Caco-2 (cell line): ENCODE results near the gene ZFAND5. TPM values are rescaled to one million over a fixed set of nuclear protein-coding genes. Genes with fewer than 3 reads are reported as not detected.

Source experiments
- BruUV-seq: library from RNA; stranded (reverse); fragments of 400-500 nt; replicated peaks from 2 replicates; lab custom pipeline; 2021; lab: Mats Ljungman, UMichigan
- CTCF ChIA-PET: fragments of 300-600 bp; sonication (Branson Sonifier 250); formaldehyde crosslinking; loops from one replicate; lab custom pipeline; 2022; ENCODE audit warnings: antibody characterized with exemption; lab: Charles Lee
- POLR2A ChIA-PET: fragments of 300-600 bp; sonication (Branson Sonifier 250); formaldehyde crosslinking; loops from one replicate; lab custom pipeline; 2022; ENCODE audit warnings: antibody characterized with exemption; lab: Charles Lee
- DNase-seq, 2 experiments: peaks; one replicate each; pipeline versions ENCODE4 v3.0.0 to v3.0.0-alpha.2; 2020 to 2022
- H3K27me3 ChIP-seq: replicated peaks from 2 replicates; pipeline ENCODE4 v1.6.0; 2011; ENCODE audit warnings: low read length; ENCODE audit not compliant: control insufficient read depth, insufficient read depth
- H3K36me3 ChIP-seq: 2 replicates; pipeline ENCODE4 v1.5.1; 2011; ENCODE audit warnings: low read length; ENCODE audit not compliant: control insufficient read depth, insufficient read depth
- H3K4me1 ChIP-seq: fragments of 250-450 bp; sonication (Bioruptor Pico); 2 replicates; pipeline ENCODE4 v1.5.1; 2020; ENCODE audit warnings: mild to moderate bottlenecking
- H3K4me3 ChIP-seq: 2 replicates; pipeline ENCODE4 v1.5.1; 2011; ENCODE audit warnings: low read depth, mild to moderate bottlenecking, control low read depth, low read length
- H3K9me3 ChIP-seq: fragments of 250-450 bp; sonication (Bioruptor Pico); 2 replicates; pipeline ENCODE4 v1.5.1; 2020; ENCODE audit warnings: mild to moderate bottlenecking, moderate library complexity
- H3K27ac Mint-ChIP-seq: one replicate; pipeline ENCODE4 v1.8.0; 2022; ENCODE audit warnings: mixed read lengths; ENCODE audit not compliant: unreplicated experiment
- H3K27me3 Mint-ChIP-seq: one replicate; pipeline ENCODE4 v1.8.0; 2022; ENCODE audit warnings: mixed read lengths; ENCODE audit not compliant: insufficient read depth, unreplicated experiment
- H3K36me3 Mint-ChIP-seq: one replicate; pipeline ENCODE4 v1.8.0; 2022; ENCODE audit warnings: mild to moderate bottlenecking, mixed read lengths; ENCODE audit not compliant: insufficient read depth, unreplicated experiment
- H3K4me1 Mint-ChIP-seq: one replicate; pipeline ENCODE4 v1.8.0; 2022; ENCODE audit warnings: low read depth, mixed read lengths; ENCODE audit not compliant: unreplicated experiment
- H3K4me3 Mint-ChIP-seq: one replicate; pipeline ENCODE4 v1.8.0; 2022; ENCODE audit warnings: mild to moderate bottlenecking, moderate library complexity, mixed read lengths; ENCODE audit not compliant: unreplicated experiment
- H3K9me3 Mint-ChIP-seq: one replicate; pipeline ENCODE4 v1.8.0; 2022; ENCODE audit warnings: mixed read lengths; ENCODE audit not compliant: unreplicated experiment
- CTCF ChIP-seq, 2 experiments: fragments of 200-600 bp in 1 of 2; IDR thresholded peaks; 1 replicate in 1 of 2; 2 replicates in 1 of 2; pipeline versions ENCODE4 v1.5.1 to v1.8.0; 2011 to 2022; ENCODE audit warnings: antibody characterized with exemption in 1 of 2, control low read depth in 1 of 2, inconsistent platforms in 1 of 2, low read depth in 1 of 2, low read length in 1 of 2, mild to moderate bottlenecking in 1 of 2, moderate library complexity in 1 of 2; ENCODE audit not compliant: insufficient read depth in 1 of 2, severe bottlenecking in 1 of 2, unreplicated experiment in 1 of 2
- intact Hi-C: fragments of 100-400 bp; cut with micrococcal nuclease; formaldehyde crosslinking; loops from one replicate; pipeline ENCODE4 v1.10.0; 2022; ENCODE audit not compliant: unreplicated experiment
- total RNA-seq: library from RNA; stranded (reverse); gene quantifications from 2 replicates; pipeline ENCODE4 v1.2.3, GENCODE V29; 2022

ZFAND5 gene
- total RNA-seq, 1 experiment from 2014 or later, result 34.4 TPM

GRCh38 chr9:72396247-72397091, 31.5 kb upstream of the ZFAND5 start:
- Mint-ChIP-seq H3K4me1 (no peaks in the 10 kb centered on the region), H3K36me3 (no peaks in the 10 kb centered on the region), H3K27me3 (no peaks in the 10 kb centered on the region), H3K27ac (no peak overlapping the region), H3K4me3 (no peak overlapping the region), H3K9me3 (no peaks in the 10 kb centered on the region)
- no peaks in the 10 kb centered on the region for H3K4me1 ChIP-seq
- H3K36me3 ChIP-seq, result no peaks in the 10 kb centered on the region
- ChIA-PET POLR2A (no interaction called here), CTCF (no interaction called here)
- no peak for TF ChIP-seq CTCF (IDR thresholded peaks at IDR 0.05; ENCODE audit: insufficient read depth in 1 of 2, low read depth in 1 of 2, low read length in 1 of 2, severe bottlenecking in 1 of 2, unreplicated experiment in 1 of 2)
- no peaks in the 10 kb centered on the region for H3K27me3 ChIP-seq
- H3K4me3 ChIP-seq, result no peak overlapping the region
- DNase-seq, result peak in 1 of 2 experiments; percentile 0
- no TSS peak for BruUV-seq
- no peaks in the 10 kb centered on the region for H3K9me3 ChIP-seq
- intact Hi-C loops, result no loop called here

- Mint-ChIP-seq H3K27me3 (no peaks in the 10 kb centered on the region), H3K4me3 (no peak overlapping the region), H3K9me3 (no peaks in the 10 kb centered on the region), H3K4me1 (no peaks in the 10 kb centered on the region), H3K36me3 (no peaks in the 10 kb centered on the region), H3K27ac (no peak overlapping the region)
- CTCF ChIA-PET, result no interaction called here
- Histone ChIP-seq H3K4me1 (no peaks in the 10 kb centered on the region), H3K27me3 (no peaks in the 10 kb centered on the region), H3K9me3 (no peaks in the 10 kb centered on the region), H3K36me3 (no peaks in the 10 kb centered on the region), H3K4me3 (no peak overlapping the region)
- TF ChIP-seq CTCF (IDR thresholded peaks at IDR 0.05; ENCODE audit: insufficient read depth in 1 of 2, low read depth in 1 of 2, low read length in 1 of 2, severe bottlenecking in 1 of 2, unreplicated experiment in 1 of 2), result no peak
- POLR2A ChIA-PET, result no interaction called here
- no peak for DNase-seq
- BruUV-seq, result no TSS peak
- intact Hi-C loops, result no loop called here
Observed at GRCh38 chr9:72394066-72394465, 29.1 kb upstream of the ZFAND5 start.

GRCh38 chr9:72390907-72391306, 25.9 kb upstream of the ZFAND5 start:
- Mint-ChIP-seq H3K36me3 (no peaks in the 10 kb centered on the region), H3K27ac (no peak overlapping the region), H3K9me3 (no peaks in the 10 kb centered on the region), H3K27me3 (no peaks in the 10 kb centered on the region), H3K4me3 (no peak overlapping the region), H3K4me1 (no peaks in the 10 kb centered on the region)
- BruUV-seq, result no TSS peak
- Histone ChIP-seq H3K9me3 (no peaks in the 10 kb centered on the region), H3K4me3 (no peak overlapping the region), H3K4me1 (no peaks in the 10 kb centered on the region), H3K36me3 (no peaks in the 10 kb centered on the region), H3K27me3 (no peaks in the 10 kb centered on the region)
- no peak for TF ChIP-seq CTCF (IDR thresholded peaks at IDR 0.05; ENCODE audit: insufficient read depth in 1 of 2, low read depth in 1 of 2, low read length in 1 of 2, severe bottlenecking in 1 of 2, unreplicated experiment in 1 of 2)
- intact Hi-C loops, result no loop called here
- POLR2A ChIA-PET, result no interaction called here
- CTCF ChIA-PET, result no interaction called here
- no peak for DNase-seq
